Neuronal stem cell (in vitro differentiated cells): ENCODE data around the gene PCDHA11. TPM values are rescaled to one million over a fixed set of nuclear protein-coding genes. Genes with fewer than 3 reads are reported as not detected.
A peak's percentile ranks its signal among the peaks of the same experiment; 100 is the strongest.

ENCODE experiments used
- DNase-seq: peaks from one replicate; pipeline ENCODE4 v3.0.0-alpha.2; 2013; ENCODE audit warnings: low spot score
- H2AFZ ChIP-seq: one replicate; pipeline ENCODE4 v1.6.1; 2013; ENCODE audit warnings: mild to moderate bottlenecking, low read length, inconsistent platforms
- H2AK5ac ChIP-seq: 2 replicates; pipeline ENCODE4 v1.6.1; 2013; ENCODE audit warnings: low read depth, mild to moderate bottlenecking, inconsistent platforms, low read length, moderate library complexity, mixed read lengths
- H2BK120ac ChIP-seq: 2 replicates; pipeline ENCODE4 v1.6.1; 2013; ENCODE audit warnings: low read depth, mild to moderate bottlenecking, inconsistent platforms, low read length, moderate library complexity, mixed read lengths
- H2BK12ac ChIP-seq: one replicate; pipeline ENCODE4 v1.6.1; 2013; ENCODE audit warnings: low read length, inconsistent platforms
- H2BK15ac ChIP-seq: 2 replicates; pipeline ENCODE4 v1.6.1; 2013; ENCODE audit warnings: mild to moderate bottlenecking, low read length, inconsistent platforms, mixed read lengths
- H2BK5ac ChIP-seq: one replicate; pipeline ENCODE4 v1.6.1; 2013; ENCODE audit warnings: inconsistent platforms, mild to moderate bottlenecking, low read length, moderate library complexity
- H3K14ac ChIP-seq: one replicate; pipeline ENCODE4 v1.6.1; 2013; ENCODE audit warnings: low read length, inconsistent platforms
- H3K18ac ChIP-seq: 2 replicates; pipeline ENCODE4 v1.6.1; 2013; ENCODE audit warnings: low read length, inconsistent platforms
- H3K23ac ChIP-seq: 2 replicates; pipeline ENCODE4 v1.6.1; 2013; ENCODE audit warnings: low read depth, mild to moderate bottlenecking, mixed read lengths, low read length, inconsistent platforms; ENCODE audit not compliant: poor library complexity
- H3K27ac ChIP-seq: replicated peaks from 3 replicates; pipeline ENCODE4 v1.5.1; 2013; ENCODE audit warnings: low read length, inconsistent platforms
- H3K27me3 ChIP-seq, 3 experiments: 2 replicates each; pipeline ENCODE4 v1.6.1; 2013; ENCODE audit warnings: low read length in 3 of 3, mild to moderate bottlenecking in 2 of 3, inconsistent platforms in 1 of 3, low read depth in 1 of 3, mixed read lengths in 1 of 3, moderate library complexity in 1 of 3; ENCODE audit not compliant: control insufficient read depth in 3 of 3, insufficient read depth in 3 of 3
- H3K36me3 ChIP-seq, 2 donors: replicated peaks in 1 of 2; 2 replicates each; pipeline ENCODE4 v1.6.1; 2013; ENCODE audit warnings: low read length in 2 of 2; ENCODE audit not compliant: control insufficient read depth in 2 of 2, insufficient read depth in 2 of 2
- H3K4ac ChIP-seq: 2 replicates; pipeline ENCODE4 v1.6.1; 2013; ENCODE audit warnings: inconsistent platforms, mild to moderate bottlenecking, low read length, moderate library complexity
- H3K4me1 ChIP-seq, 2 donors: 1 replicate in 1 of 2; 2 replicates in 1 of 2; pipeline ENCODE4 v1.6.1; 2013; ENCODE audit warnings: low read length in 2 of 2, low read depth in 1 of 2; ENCODE audit not compliant: control insufficient read depth in 2 of 2, insufficient read depth in 1 of 2
- H3K4me2 ChIP-seq: one replicate; pipeline ENCODE4 v1.6.1; 2013; ENCODE audit warnings: mild to moderate bottlenecking, low read length, inconsistent platforms; ENCODE audit not compliant: insufficient read depth, poor library complexity, severe bottlenecking
- H3K4me3 ChIP-seq, 2 donors: 2 replicates each; pipeline ENCODE4 v1.5.1; 2013; ENCODE audit warnings: low read length in 2 of 2, mild to moderate bottlenecking in 2 of 2, inconsistent platforms in 1 of 2, moderate library complexity in 1 of 2
- H3K79me1 ChIP-seq: one replicate; pipeline ENCODE4 v1.6.1; 2013; ENCODE audit warnings: low read depth, mild to moderate bottlenecking, inconsistent platforms, low read length, moderate library complexity
- H3K9ac ChIP-seq: one replicate; pipeline ENCODE4 v1.6.1; 2013; ENCODE audit warnings: mild to moderate bottlenecking, low read depth, low read length, inconsistent platforms; ENCODE audit not compliant: poor library complexity
- H3K9me3 ChIP-seq, 2 donors: replicated peaks in 1 of 2; 2 replicates each; pipeline versions ENCODE3 to v1.6.1; 2013; ENCODE audit warnings: low read length in 2 of 2, mild to moderate bottlenecking in 2 of 2, inconsistent platforms in 1 of 2, low read depth in 1 of 2, mixed read lengths in 1 of 2, moderate library complexity in 1 of 2; ENCODE audit not compliant: control insufficient read depth in 2 of 2, insufficient read depth in 1 of 2
- H4K8ac ChIP-seq: one replicate; pipeline ENCODE4 v1.6.1; 2013; ENCODE audit warnings: low read depth, mild to moderate bottlenecking, inconsistent platforms, low read length, moderate library complexity
- H4K91ac ChIP-seq: one replicate; pipeline ENCODE4 v1.6.1; 2013; ENCODE audit warnings: low read length, low read depth, mild to moderate bottlenecking, inconsistent platforms; ENCODE audit not compliant: poor library complexity
- WGBS, 2 donors: extraction: QIAGEN DNeasy Blood & Tissue Kit; methylation state at CpG; one replicate each; pipeline ENCODE4 v1.1.7; 2013; ENCODE audit warnings: missing lambda C conversion rate in 2 of 2, mixed read lengths in 1 of 2; ENCODE audit not compliant: insufficient read length in 2 of 2, insufficient replicate concordance in 1 of 2; ENCODE audit errors: extremely low coverage in 2 of 2; 5-methylcytosine and 5-hydroxymethylcytosine counted together
- polyA plus RNA-seq, 2 experiments: library from polyadenylated mRNA; stranded (reverse); fragments of 200-250 nt; gene quantifications; one replicate each; pipeline ENCODE4 v1.2.3, GENCODE V29; 2013

PCDHA11 gene, protein sequence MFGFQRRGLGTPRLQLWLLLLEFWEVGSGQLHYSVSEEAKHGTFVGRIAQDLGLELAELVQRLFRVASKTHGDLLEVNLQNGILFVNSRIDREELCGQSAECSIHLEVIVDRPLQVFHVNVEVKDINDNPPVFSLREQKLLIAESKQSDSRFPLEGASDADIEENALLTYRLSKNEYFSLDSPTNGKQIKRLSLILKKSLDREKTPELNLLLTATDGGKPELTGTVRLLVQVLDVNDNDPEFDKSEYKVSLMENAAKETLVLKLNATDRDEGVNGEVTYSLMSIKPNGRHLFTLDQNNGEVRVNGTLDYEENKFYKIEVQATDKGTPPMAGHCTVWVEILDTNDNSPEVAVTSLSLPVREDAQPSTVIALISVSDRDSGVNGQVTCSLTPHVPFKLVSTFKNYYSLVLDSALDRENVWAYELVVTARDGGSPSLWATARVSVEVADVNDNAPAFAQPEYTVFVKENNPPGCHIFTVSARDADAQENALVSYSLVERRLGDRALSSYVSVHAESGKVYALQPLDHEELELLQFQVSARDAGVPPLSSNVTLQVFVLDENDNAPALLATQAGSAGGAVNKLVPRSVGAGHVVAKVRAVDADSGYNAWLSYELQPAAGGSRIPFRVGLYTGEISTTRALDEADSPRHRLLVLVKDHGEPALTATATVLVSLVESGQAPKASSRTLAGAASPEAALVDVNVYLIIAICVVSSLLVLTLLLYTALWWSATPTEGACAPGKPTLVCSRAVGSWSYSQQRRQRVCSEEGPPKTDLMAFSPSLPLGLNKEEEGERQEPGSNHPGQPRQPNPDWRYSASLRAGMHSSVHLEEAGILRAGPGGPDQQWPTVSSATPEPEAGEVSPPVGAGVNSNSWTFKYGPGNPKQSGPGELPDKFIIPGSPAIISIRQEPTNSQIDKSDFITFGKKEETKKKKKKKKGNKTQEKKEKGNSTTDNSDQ
- 1.8 TPM for polyA plus RNA-seq (2013, experiment 1 of 2)
- 2.0 TPM for polyA plus RNA-seq (2013, experiment 2 of 2)

- peak within 1 kb of the TSS; percentile 64 for H3K9ac ChIP-seq
- H3K18ac ChIP-seq = peak within 1 kb of the TSS; percentile 33
- no peak within 1 kb of the TSS for H2AFZ ChIP-seq
- no peak within 1 kb of the TSS for H2BK120ac ChIP-seq
- no peaks in the 10 kb centered on the region for H3K27me3 ChIP-seq
- no peaks in the 10 kb centered on the region for H3K4me1 ChIP-seq
- H3K4me3 ChIP-seq = peak within 1 kb of the TSS in 1 of 2 donors; percentile 86
- H2BK12ac ChIP-seq = no peak within 1 kb of the TSS
- no peak within 1 kb of the TSS for H2BK15ac ChIP-seq
- H3K27ac ChIP-seq = no peak within 1 kb of the TSS
- peaks cover 8% of the 10 kb centered on the region for H3K79me1 ChIP-seq
- H3K4ac ChIP-seq = no peak within 1 kb of the TSS
- H3K4me2 ChIP-seq = no peak within 1 kb of the TSS
- H3K9me3 ChIP-seq = peaks cover 13 to 32% of the 10 kb centered on the region in 2 donors
- peaks cover 13 to 22% of the 10 kb centered on the region in 2 donors for H3K36me3 ChIP-seq
- WGBS, 2 donors = no CpG with 5 or more reads among the region's 41 CpGs
- no peak within 1 kb of the TSS for H4K91ac ChIP-seq
- no peak within 1 kb of the TSS for H4K8ac ChIP-seq
- no peak within 1 kb of the TSS for H3K14ac ChIP-seq
- no peak within 1 kb of the TSS for H2AK5ac ChIP-seq
- peak; percentile 42 for DNase-seq
- H3K23ac ChIP-seq = no peak within 1 kb of the TSS
- H2BK5ac ChIP-seq = no peak within 1 kb of the TSS
Measured at GRCh38 chr5:140868721-140869554, at the start of gene PCDHA11. PCDHA11 (plus strand) TSS chr5:140868957; CDS start chr5:140869104, 147 bp downstream.

DNA sequence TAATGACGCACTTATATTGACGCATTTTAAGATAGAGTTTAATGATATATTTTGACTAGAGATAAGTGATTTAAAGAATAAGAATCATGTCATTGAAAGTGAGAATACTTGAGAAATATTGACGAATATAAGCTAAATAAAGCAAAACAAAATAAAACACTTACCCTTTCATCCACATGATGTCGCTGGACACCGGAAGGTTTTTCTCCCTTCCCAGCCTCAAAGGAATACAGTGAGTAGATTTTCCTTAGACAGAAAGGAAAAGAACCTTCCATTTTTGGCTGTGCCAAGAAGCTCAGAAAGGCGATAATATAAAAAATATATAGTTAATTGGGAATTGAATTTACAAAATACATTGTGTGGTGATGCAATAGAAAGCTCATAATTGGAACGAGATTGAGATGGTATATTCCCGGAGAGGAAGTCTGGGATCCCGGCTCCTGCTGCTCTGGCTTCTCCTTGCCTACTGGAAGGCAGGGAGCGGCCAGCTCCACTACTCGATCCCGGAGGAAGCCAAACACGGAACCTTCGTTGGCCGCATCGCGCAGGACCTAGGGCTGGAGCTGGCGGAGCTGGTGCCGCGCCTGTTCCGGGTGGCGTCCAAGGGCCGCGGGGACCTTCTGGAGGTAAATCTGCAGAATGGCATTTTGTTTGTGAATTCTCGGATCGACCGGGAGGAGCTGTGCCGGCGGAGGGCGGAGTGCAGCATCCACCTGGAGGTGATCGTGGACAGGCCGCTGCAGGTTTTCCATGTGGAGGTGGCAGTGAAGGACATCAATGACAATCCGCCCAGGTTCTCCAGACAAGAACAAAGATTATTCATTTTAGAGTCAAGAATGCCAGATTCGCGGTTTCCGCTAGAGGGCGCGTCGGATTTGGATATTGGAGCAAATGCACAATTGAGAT is 47.1 kb upstream of the PCDHA11 start, which contains the start of gene PCDHA5:
Gene PCDHA5 (plus strand): TSS at position 239 of the 906 bp plus-strand sequence.
- Histone ChIP-seq H2BK15ac (no peak within 1 kb of the TSS), H4K91ac (no peak within 1 kb of the TSS), H3K4me2 (no peak within 1 kb of the TSS), H3K4me3 (no peak within 1 kb of the TSS), H3K14ac (no peak within 1 kb of the TSS), H3K9me3 (peaks cover 10 to 51% of the 10 kb centered on the region in 2 donors), H3K18ac (no peak within 1 kb of the TSS), H2AK5ac (no peak within 1 kb of the TSS), H3K36me3 (peaks cover 3 to 44% of the 10 kb centered on the region in 2 donors), H3K4ac (no peak within 1 kb of the TSS), H3K9ac (no peak within 1 kb of the TSS), H4K8ac (no peak within 1 kb of the TSS), H3K4me1 (no peaks in the 10 kb centered on the region), H2AFZ (no peak within 1 kb of the TSS), H3K23ac (no peak within 1 kb of the TSS), H3K27me3 (no peaks in the 10 kb centered on the region), H2BK12ac (no peak within 1 kb of the TSS), H3K79me1 (peaks cover 4% of the 10 kb centered on the region), H2BK120ac (no peak within 1 kb of the TSS), H3K27ac (no peak within 1 kb of the TSS), H2BK5ac (no peak within 1 kb of the TSS)
- no peak for DNase-seq
- WGBS, 2 donors = 100% methylated on average over 2 of the region's 39 CpGs; no CpG with 5 or more reads in 1 of the 2 donors

- Histone ChIP-seq H3K27me3 (no peaks in the 10 kb centered on the region), H2BK120ac (no peak overlapping the region)
Measured at GRCh38 chr5:140822281-140822629, 46.5 kb upstream of the PCDHA11 start.

More at GRCh38 chr5:140822281-140822629, 46.5 kb upstream of the PCDHA11 start:
- Histone ChIP-seq H2AFZ (no peak overlapping the region), H2AK5ac (no peak overlapping the region), H3K4ac (no peak overlapping the region), H3K36me3 (peaks cover 3 to 44% of the 10 kb centered on the region in 2 donors), H3K27ac (no peak overlapping the region), H2BK15ac (no peak overlapping the region), H3K9me3 (peaks cover 10 to 48% of the 10 kb centered on the region in 2 donors), H3K4me2 (no peak overlapping the region), H3K23ac (no peak overlapping the region), H4K8ac (no peak overlapping the region), H4K91ac (no peak overlapping the region), H2BK12ac (no peak overlapping the region), H3K4me1 (no peaks in the 10 kb centered on the region), H2BK5ac (no peak overlapping the region), H3K4me3 (no peak overlapping the region), H3K79me1 (peaks cover 4% of the 10 kb centered on the region), H3K9ac (no peak overlapping the region), H3K14ac (no peak overlapping the region), H3K18ac (no peak overlapping the region)
- no peak for DNase-seq
- WGBS, 2 donors = no CpG with 5 or more reads among the region's 6 CpGs
